Measurements from ENCODE around the gene PGF. TPM values are rescaled to one million over a fixed set of nuclear protein-coding genes. Genes with fewer than 3 reads are reported as not detected.
A peak's percentile ranks its signal among the peaks of the same experiment; 100 is the strongest.

The PGF gene
- total RNA-seq, 4 donors from 2014 or later, result 1.6 to 42.3 (median 6.2) TPM

DNA sequence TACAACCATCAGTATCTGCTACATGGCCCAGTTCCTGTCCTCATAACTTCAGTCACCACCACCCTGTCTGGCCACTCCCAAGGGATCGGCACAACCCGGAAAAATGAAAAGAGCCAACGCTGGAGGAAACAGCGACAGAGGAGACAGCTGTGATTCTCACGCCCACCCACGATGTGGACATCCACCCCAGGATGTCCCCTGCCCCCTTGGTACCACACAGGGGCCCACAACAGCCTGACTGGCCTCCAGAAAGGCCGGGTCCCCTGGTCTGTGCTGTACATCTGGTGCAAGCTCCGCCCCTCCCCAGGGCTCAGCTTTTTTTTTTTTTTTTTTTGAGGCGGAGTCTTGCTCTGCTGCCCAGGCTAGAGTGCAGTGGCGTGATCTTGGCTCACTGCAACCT, 44.8 kb downstream of the PGF start:
- H3K27ac ChIP-seq, result peak overlapping the region in 1 of 4 donors; percentile 31
- no peaks in the 10 kb centered on the region for H3K27me3 ChIP-seq
- peaks cover 16 to 83% (median 48%) of the 10 kb centered on the region in 3 donors for H3K4me1 ChIP-seq
- no peaks in the 10 kb centered on the region for H3K9me3 ChIP-seq
- H3K4me3 ChIP-seq, result no peak overlapping the region
- H3K36me3 ChIP-seq, result peaks cover 0 to 17% (median 0%) of the 10 kb centered on the region in 3 donors
- 29 to 45% methylated on average over 6 to 10 of the region's 10 CpGs for WGBS, 2 donors
- no peak for TF ChIP-seq POLR2A (IDR thresholded peaks at IDR 0.05)
- TF ChIP-seq, protein P1, sequence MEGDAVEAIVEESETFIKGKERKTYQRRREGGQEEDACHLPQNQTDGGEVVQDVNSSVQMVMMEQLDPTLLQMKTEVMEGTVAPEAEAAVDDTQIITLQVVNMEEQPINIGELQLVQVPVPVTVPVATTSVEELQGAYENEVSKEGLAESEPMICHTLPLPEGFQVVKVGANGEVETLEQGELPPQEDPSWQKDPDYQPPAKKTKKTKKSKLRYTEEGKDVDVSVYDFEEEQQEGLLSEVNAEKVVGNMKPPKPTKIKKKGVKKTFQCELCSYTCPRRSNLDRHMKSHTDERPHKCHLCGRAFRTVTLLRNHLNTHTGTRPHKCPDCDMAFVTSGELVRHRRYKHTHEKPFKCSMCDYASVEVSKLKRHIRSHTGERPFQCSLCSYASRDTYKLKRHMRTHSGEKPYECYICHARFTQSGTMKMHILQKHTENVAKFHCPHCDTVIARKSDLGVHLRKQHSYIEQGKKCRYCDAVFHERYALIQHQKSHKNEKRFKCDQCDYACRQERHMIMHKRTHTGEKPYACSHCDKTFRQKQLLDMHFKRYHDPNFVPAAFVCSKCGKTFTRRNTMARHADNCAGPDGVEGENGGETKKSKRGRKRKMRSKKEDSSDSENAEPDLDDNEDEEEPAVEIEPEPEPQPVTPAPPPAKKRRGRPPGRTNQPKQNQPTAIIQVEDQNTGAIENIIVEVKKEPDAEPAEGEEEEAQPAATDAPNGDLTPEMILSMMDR (IDR thresholded peaks at IDR 0.05), result no peak
- no peak for DNase-seq
- intact Hi-C loops (cut with DNase I), result loop anchor here (10.0 kb wide), 1 partner anchor 174 kb away; no protein-coding TSS in a partner anchor

DNA sequence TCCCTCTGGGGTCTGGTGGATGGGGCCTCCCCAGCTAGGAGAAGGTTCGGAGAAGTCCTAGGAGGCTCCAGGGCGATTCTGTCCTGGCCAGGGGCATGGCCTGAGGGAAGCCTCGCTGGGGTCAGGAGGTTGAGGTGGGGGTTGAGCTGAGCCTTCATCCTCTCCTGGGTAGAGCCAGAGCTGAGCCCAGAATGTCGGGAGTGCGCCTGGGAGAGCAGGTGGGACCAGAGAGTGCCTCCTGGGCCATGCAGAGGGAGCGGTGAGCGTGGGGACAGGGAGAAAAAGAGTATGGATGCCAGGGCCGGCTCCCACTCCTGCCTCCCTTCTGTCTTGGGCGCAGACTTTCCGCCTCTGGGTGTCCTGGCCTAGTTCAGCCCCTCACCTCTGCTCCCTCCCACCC, 45.5 kb downstream of the PGF start:
- 83 to 86% methylated on average over 5 to 8 of the region's 10 CpGs for WGBS, 2 donors
- no peak overlapping the region for H3K4me3 ChIP-seq
- no peaks in the 10 kb centered on the region for H3K9me3 ChIP-seq
- peaks cover 16 to 83% (median 51%) of the 10 kb centered on the region in 3 donors for H3K4me1 ChIP-seq
- TF ChIP-seq POLR2A (IDR thresholded peaks at IDR 0.05), result no peak
- TF ChIP-seq, protein P1 (IDR thresholded peaks at IDR 0.05), result no peak
- no peak for DNase-seq
- H3K36me3 ChIP-seq, result peaks cover 0 to 24% (median 0%) of the 10 kb centered on the region in 3 donors
- H3K27ac ChIP-seq, result peak overlapping the region in 1 of 4 donors; percentile 31
- no peaks in the 10 kb centered on the region for H3K27me3 ChIP-seq
- intact Hi-C loops (cut with DNase I), result loop anchor here (10.0 kb wide), 1 partner anchor 175 kb away; no protein-coding TSS in a partner anchor

DNA sequence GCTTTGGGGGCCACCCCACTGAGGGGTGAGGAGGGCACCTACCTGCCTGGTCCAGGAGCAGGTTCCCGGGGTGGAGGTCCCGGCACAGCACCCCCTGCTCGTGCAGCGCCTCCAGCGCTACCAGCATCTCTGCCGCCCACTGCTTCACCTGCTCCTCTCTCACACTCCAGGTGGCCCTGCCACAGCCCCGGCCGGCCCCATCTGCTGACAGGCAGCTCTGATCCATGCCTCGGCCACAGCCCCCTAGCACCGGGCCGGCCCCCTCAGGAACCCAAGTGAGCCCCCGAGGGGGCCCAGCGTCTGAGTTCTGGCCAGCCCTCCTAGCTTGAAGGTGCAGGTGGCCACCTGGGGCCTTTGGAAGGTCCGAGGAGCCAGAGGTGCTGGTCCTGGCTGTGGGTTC, 45.9 kb downstream of the PGF start:
- WGBS, 2 donors, result 85% methylated on average over 4 of the region's 14 CpGs; no CpG with 5 or more reads in 1 of the 2 donors
- no peak for DNase-seq
- intact Hi-C loops (cut with DNase I), result no loop called here
- H3K4me1 ChIP-seq, result peaks cover 16 to 80% (median 51%) of the 10 kb centered on the region in 3 donors
- TF ChIP-seq POLR2A (IDR thresholded peaks at IDR 0.05), result no peak
- TF ChIP-seq, protein P1 (IDR thresholded peaks at IDR 0.05), result no peak
- H3K27ac ChIP-seq, result no peak overlapping the region
- H3K9me3 ChIP-seq, result no peaks in the 10 kb centered on the region
- no peak overlapping the region for H3K4me3 ChIP-seq
- H3K36me3 ChIP-seq, result peaks cover 0 to 28% (median 0%) of the 10 kb centered on the region in 3 donors
- no peaks in the 10 kb centered on the region for H3K27me3 ChIP-seq

DNA sequence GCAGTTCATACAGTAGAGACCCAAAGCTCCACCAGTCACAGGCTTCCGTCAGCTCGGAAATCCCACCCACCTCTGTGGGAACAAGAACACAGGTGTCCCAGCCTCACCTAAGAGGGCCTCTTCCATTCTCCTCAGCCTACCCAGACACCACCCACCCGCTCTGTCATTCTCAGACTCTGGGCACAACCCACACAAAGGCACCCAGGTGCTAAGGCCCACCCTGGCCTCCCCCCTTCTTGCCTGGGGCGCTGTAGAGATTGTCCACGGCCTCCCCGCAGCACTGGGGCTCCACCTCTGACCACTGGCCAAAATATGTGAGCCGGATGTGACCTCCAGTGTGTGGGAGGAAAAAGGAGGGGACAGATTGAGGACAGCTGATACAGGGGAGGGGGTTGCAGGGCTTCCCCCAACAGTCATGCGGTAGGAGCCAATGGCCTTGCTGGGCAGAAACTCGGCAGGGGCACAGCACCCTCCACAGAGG, 46.5 kb downstream of the PGF start:
- H3K4me1 ChIP-seq, result peaks cover 13 to 74% (median 46%) of the 10 kb centered on the region in 3 donors
- H3K4me3 ChIP-seq, result no peak overlapping the region
- no peak overlapping the region for H3K27ac ChIP-seq
- no peak for DNase-seq
- TF ChIP-seq POLR2A (IDR thresholded peaks at IDR 0.05), result no peak
- TF ChIP-seq, protein P1 (IDR thresholded peaks at IDR 0.05), result no peak
- intact Hi-C loops (cut with DNase I), result no loop called here
- H3K36me3 ChIP-seq, result peaks cover 0 to 34% (median 0%) of the 10 kb centered on the region in 3 donors
- WGBS, 2 donors, result 76 to 80% methylated on average over 4 to 5 of the region's 9 CpGs
- H3K9me3 ChIP-seq, result no peaks in the 10 kb centered on the region
- H3K27me3 ChIP-seq, result no peaks in the 10 kb centered on the region

DNA sequence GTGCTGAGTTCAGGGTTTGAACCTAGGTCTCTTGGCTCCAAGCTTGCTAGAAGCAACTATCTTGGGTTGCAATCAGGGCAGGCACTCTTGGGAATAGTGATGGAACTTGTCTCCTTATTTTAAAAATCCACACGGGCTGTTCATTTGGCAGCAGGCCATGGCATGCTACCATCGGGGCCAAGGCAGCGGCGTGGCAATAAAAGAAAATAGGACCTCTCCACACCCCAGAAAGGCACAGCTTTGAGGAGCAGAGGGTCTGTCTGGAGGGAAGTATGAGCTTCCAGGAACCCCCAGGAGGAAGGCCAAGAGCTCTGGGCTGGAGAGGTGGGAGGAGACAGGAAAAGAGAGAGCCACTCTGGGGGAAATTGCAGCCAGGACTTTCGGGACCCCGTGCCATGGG, 47.7 kb downstream of the PGF start:
- intact Hi-C loops (cut with DNase I), result no loop called here
- peaks cover 13 to 65% (median 40%) of the 10 kb centered on the region in 3 donors for H3K4me1 ChIP-seq
- WGBS, 2 donors, result 32 to 63% methylated on average over 2 to 5 of the region's 6 CpGs
- peaks cover 5 to 45% (median 5%) of the 10 kb centered on the region in 3 donors for H3K36me3 ChIP-seq
- peak overlapping the region in 1 of 4 donors; percentile 14 for H3K27ac ChIP-seq
- TF ChIP-seq, protein P1 (IDR thresholded peaks at IDR 0.05), result no peak
- TF ChIP-seq POLR2A (IDR thresholded peaks at IDR 0.05), result no peak
- H3K4me3 ChIP-seq, result no peak overlapping the region
- no peak for DNase-seq
- H3K9me3 ChIP-seq, result no peaks in the 10 kb centered on the region
- no peaks in the 10 kb centered on the region for H3K27me3 ChIP-seq

All from esophagus squamous epithelium (tissue), 5 donors.